ENCODE data around the gene ABCD4. TPM values are rescaled to one million over a fixed set of nuclear protein-coding genes. Genes with fewer than 3 reads are reported as not detected.

The ABCD4 gene
- total RNA-seq, 1 experiment from 2014 or later: 11.1 TPM

- Histone ChIP-seq H3K27me3 (replicated peaks) (0 out of 2 replicates have a peak, but pooled peaks cover 3% of the 10 kb centered on the region), H3K36me3 (no peaks in the 10 kb centered on the region), H3K9me3 (replicated peaks) (no peaks in the 10 kb centered on the region)
These were observed 22.7 kb upstream of the ABCD4 start for GRCh38 chr14:74325446-74325845.

DNA sequence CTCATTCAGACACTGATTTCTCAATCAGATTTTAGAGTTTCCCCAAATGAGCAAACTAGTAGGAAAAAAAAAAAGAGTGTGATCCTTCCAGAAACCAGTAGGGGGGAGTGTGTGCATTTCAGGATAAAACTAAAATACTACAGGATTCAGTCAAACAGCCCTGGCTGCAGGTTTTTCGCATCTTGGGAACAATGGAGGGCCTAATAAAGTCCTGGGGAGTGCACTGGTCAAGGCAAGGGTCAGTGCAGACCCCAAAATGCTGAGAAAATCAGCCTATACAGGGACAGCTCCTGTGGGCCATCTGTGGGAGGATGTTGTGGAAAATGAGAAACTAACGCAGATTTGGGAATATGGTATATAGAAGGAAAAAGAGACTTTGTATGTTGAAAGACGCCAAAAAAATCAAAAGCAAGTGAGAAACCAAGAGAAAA, 22.2 kb upstream of the ABCD4 start:
- no peak overlapping the region for H3K4me3 ChIP-seq
- peak in 1 of 2 experiments; percentile 12 for DNase-seq (ENCODE audit: low read depth in 1 of 2, low spot score in 2 of 2)
- no peaks in the 10 kb centered on the region for H3K4me1 ChIP-seq (replicated peaks)
- H3K27ac ChIP-seq: no peak overlapping the region
- no peaks in the 10 kb centered on the region for H3K36me3 ChIP-seq
- H3K27me3 ChIP-seq (replicated peaks): 0 out of 2 replicates have a peak, but pooled peaks cover 3% of the 10 kb centered on the region
- no peaks in the 10 kb centered on the region for H3K9me3 ChIP-seq (replicated peaks)

More at GRCh38 chr14:74325446-74325845, 22.7 kb upstream of the ABCD4 start:
- H3K4me1 ChIP-seq (replicated peaks): no peaks in the 10 kb centered on the region
- H3K27ac ChIP-seq: no peak overlapping the region
- no peak overlapping the region for H3K4me3 ChIP-seq
- no peak for DNase-seq (ENCODE audit: low read depth in 1 of 2, low spot score in 2 of 2)

DNA sequence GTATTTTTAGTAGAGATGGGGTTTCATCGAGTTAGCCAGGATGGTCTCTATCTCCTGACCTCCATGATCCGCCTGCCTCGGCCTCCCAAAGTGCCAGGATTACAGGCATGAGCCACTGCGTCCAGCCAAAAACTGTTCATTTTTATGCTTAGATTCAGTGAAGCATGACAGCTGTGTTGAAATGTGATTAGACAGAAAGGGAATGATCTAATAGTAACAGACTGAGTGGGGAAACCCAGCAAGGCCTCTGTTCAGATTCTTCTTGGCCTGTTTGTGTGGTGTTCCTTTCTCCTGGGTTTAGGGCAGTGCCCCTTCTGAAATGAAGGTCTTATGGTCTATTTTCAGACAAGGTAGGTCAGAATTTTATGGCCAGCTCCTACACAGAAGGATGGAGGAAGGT, 11.8 kb upstream of the ABCD4 start:
- no peak overlapping the region for H3K4me3 ChIP-seq
- H3K9me3 ChIP-seq (replicated peaks): no peaks in the 10 kb centered on the region
- H3K27me3 ChIP-seq (replicated peaks): no peaks in the 10 kb centered on the region
- no peaks in the 10 kb centered on the region for H3K4me1 ChIP-seq (replicated peaks)
- H3K36me3 ChIP-seq: no peaks in the 10 kb centered on the region
- no peak overlapping the region for H3K27ac ChIP-seq
- DNase-seq (ENCODE audit: low read depth in 1 of 2, low spot score in 2 of 2): no peak

DNA sequence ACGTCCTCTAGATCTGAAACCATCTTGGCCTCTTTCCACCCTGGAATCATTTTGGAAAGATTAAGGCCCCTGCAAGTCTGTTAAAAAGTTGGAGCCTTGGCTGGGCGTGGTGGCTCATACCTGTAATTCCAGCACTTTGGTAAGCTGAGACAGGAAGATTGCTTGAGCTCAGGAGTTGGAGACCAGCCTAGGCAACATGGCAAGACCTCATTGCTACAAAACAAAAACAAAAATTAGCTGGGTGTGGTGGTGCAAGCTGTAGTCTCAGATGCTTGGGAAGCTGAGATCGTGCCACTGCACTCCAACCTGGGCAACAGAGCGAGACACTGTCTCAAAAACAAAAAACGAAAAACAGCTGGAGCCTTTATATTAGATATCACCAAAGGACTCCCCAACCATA, 10.9 kb upstream of the ABCD4 start:
- Histone ChIP-seq H3K27me3 (replicated peaks) (no peaks in the 10 kb centered on the region), H3K27ac (no peak overlapping the region), H3K4me1 (replicated peaks) (no peaks in the 10 kb centered on the region), H3K4me3 (no peak overlapping the region), H3K9me3 (replicated peaks) (no peaks in the 10 kb centered on the region), H3K36me3 (no peaks in the 10 kb centered on the region)
- DNase-seq (ENCODE audit: low read depth in 1 of 2, low spot score in 2 of 2): no peak

- Histone ChIP-seq H3K9me3 (replicated peaks) (no peaks in the 10 kb centered on the region), H3K27ac (no peak overlapping the region), H3K4me1 (replicated peaks) (no peaks in the 10 kb centered on the region), H3K4me3 (no peak overlapping the region), H3K27me3 (replicated peaks) (no peaks in the 10 kb centered on the region), H3K36me3 (no peaks in the 10 kb centered on the region)
- DNase-seq (ENCODE audit: low read depth in 1 of 2, low spot score in 2 of 2): no peak
These were observed 9.4 kb upstream of the ABCD4 start for GRCh38 chr14:74312161-74312560.

DNA sequence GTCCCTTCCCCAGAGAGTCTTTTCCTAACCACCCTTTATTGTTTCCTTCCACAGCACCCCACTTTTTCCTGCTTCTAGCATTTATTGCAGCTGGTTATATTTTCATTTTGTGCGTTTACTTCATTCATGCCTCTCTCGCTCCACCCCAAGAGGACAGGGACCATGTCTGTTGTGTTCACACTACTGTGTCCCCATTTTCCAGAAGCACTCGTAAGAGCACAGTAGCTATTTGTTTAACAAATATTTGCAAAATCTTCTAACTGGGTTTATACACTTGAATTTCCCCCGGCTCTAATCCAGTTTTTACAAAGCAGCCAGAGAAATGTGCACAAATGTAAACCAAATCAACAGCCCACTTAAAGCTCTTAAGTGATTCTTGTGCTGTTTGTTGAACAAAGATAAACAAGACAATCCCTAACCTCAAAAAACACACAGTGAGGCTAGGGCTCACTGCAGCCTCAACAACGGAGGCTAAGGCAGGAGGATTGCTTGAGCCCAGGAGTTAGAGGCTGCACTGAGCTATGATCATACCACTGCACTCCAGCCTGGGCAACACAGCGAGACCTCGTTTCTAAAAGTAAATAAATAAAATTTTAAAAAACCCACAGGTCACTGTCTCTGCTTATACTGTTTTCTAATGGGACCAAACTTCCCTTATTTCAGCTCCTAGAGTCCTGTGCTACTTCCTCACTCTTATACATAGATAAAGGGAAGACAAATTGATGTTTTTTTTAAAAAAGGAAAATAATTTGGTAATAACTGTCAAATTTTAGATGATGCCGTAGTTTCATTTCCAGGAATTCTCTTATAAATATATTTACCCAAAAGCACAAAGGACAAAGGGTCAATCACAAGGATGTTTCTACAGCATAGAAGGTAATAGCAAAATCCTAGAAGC, 6.6 kb upstream of the ABCD4 start:
- Histone ChIP-seq H3K36me3 (no peaks in the 10 kb centered on the region), H3K4me3 (no peak overlapping the region), H3K4me1 (replicated peaks) (no peaks in the 10 kb centered on the region), H3K9me3 (replicated peaks) (no peaks in the 10 kb centered on the region), H3K27me3 (replicated peaks) (no peaks in the 10 kb centered on the region), H3K27ac (no peak overlapping the region)
- DNase-seq (ENCODE audit: low read depth in 1 of 2, low spot score in 2 of 2): no peak

GRCh38 chr14:74308695-74309094, 6.0 kb upstream of the ABCD4 start:
- H3K27me3 ChIP-seq (replicated peaks): no peaks in the 10 kb centered on the region
- H3K4me3 ChIP-seq: no peak overlapping the region
- H3K4me1 ChIP-seq (replicated peaks): no peaks in the 10 kb centered on the region
- no peaks in the 10 kb centered on the region for H3K9me3 ChIP-seq (replicated peaks)
- no peak for DNase-seq (ENCODE audit: low read depth in 1 of 2, low spot score in 2 of 2)
- no peak overlapping the region for H3K27ac ChIP-seq
- H3K36me3 ChIP-seq: no peaks in the 10 kb centered on the region

DNA sequence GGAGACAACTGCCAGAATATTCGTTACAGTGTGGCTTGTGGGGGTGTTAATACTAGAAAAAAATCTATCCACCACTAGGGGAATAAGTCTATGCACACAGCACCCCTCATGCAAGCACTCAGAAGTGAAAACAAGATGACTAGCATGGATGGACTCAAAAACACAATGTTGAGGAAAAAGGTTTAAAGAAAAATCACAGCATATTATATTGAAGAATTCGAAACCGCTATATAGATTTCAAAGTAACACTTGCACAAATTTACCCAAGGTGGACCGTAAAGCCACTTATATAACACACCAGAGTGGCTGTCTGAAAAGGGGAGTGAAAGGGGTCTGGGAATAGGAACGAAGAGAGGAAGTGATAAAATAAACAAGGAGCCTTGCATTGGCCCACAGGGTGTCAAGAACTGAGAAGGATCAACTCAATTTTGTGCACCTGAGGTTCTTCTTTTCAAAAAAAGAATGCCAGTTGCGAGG, 544 bp downstream of the ABCD4 start:
- Histone ChIP-seq H3K27me3 (replicated peaks) (no peaks in the 10 kb centered on the region), H3K4me3 (peak overlapping the region; percentile 74), H3K4me1 (replicated peaks) (peaks cover 8% of the 10 kb centered on the region), H3K27ac (no peak overlapping the region; the same call in 1 of the 2 replicates), H3K9me3 (replicated peaks) (no peaks in the 10 kb centered on the region), H3K36me3 (peaks cover 25% of the 10 kb centered on the region; the same call in 1 of the 2 replicates)
- DNase-seq (ENCODE audit: low read depth in 1 of 2, low spot score in 2 of 2): peak in 1 of 2 experiments; percentile 35

GRCh38 chr14:74301594-74302151, 1.1 kb downstream of the ABCD4 start:
- peak in 1 of 2 experiments; percentile 4 for DNase-seq (ENCODE audit: low read depth in 1 of 2, low spot score in 2 of 2)
- Histone ChIP-seq H3K4me1 (replicated peaks) (peaks cover 8% of the 10 kb centered on the region), H3K27ac (no peak overlapping the region)

DNA sequence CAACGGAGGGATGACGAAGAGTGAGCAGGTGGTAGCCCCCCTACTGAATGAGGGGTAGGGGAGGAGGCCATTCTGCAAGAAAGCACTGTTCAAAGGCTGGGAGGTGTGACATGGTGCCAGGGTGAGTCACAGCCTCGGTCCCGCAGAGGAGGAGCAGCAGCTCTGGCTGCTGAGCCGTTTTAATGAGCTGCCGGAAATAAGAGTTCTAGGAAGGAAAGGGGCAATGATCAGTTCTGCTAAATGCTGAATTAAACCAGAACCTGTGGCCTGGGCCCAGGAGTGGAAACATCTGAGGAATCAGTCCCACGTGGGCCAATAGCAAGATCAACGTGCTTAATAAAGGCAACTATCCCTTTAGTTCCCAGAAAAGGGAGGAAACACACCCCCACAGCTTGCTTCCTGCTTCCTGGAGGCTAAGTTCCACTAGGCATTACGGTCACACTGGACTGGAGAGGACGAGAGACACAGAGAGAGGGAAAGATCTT, 3.6 kb downstream of the ABCD4 start:
- H3K9me3 ChIP-seq (replicated peaks): no peaks in the 10 kb centered on the region
- H3K36me3 ChIP-seq: peaks cover 43% of the 10 kb centered on the region
- H3K4me1 ChIP-seq (replicated peaks): peaks cover 8% of the 10 kb centered on the region
- no peak overlapping the region for H3K4me3 ChIP-seq
- no peak overlapping the region for H3K27ac ChIP-seq
- no peak for DNase-seq (ENCODE audit: low read depth in 1 of 2, low spot score in 2 of 2)
- no peaks in the 10 kb centered on the region for H3K27me3 ChIP-seq (replicated peaks)

More at GRCh38 chr14:74301594-74302151, 1.1 kb downstream of the ABCD4 start:
- peaks cover 29% of the 10 kb centered on the region; the same call in 1 of the 2 replicates for H3K36me3 ChIP-seq
- H3K27me3 ChIP-seq (replicated peaks): no peaks in the 10 kb centered on the region
- peak overlapping the region; percentile 74 for H3K4me3 ChIP-seq
- H3K9me3 ChIP-seq (replicated peaks): no peaks in the 10 kb centered on the region

DNA sequence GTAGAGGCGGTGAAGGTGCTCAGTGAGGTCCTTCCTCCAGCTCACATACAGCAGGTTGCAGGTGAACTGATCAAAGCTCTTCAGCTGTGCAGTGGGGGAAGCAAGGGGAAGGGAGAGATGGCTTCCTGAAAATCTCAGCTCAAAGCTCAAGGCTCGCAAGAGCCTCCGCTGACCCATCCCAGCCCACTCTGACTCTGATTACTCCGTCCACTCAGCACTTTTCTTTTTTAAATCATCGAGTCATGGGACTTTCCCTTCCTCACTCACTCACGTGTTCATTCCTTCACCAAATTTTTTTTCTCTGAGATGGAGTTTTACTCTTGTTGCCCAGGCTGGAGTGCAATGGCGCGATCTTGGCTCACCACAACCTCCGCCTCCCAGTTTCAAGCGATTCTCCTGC, 4.7 kb downstream of the ABCD4 start:
- H3K27me3 ChIP-seq (replicated peaks): no peaks in the 10 kb centered on the region
- H3K4me3 ChIP-seq: no peak overlapping the region
- no peaks in the 10 kb centered on the region for H3K9me3 ChIP-seq (replicated peaks)
- peaks cover 3% of the 10 kb centered on the region; the same call in 1 of the 2 replicates for H3K4me1 ChIP-seq (replicated peaks)
- H3K36me3 ChIP-seq: peaks cover 46% of the 10 kb centered on the region
- no peak for DNase-seq (ENCODE audit: low read depth in 1 of 2, low spot score in 2 of 2)
- no peak overlapping the region for H3K27ac ChIP-seq

- H3K27me3 ChIP-seq (replicated peaks): no peaks in the 10 kb centered on the region
- no peak overlapping the region for H3K27ac ChIP-seq
- no peak for DNase-seq (ENCODE audit: low read depth in 1 of 2, low spot score in 2 of 2)
- H3K36me3 ChIP-seq: peaks cover 58% of the 10 kb centered on the region
- no peak overlapping the region for H3K4me3 ChIP-seq
- H3K9me3 ChIP-seq (replicated peaks): no peaks in the 10 kb centered on the region
- no peaks in the 10 kb centered on the region for H3K4me1 ChIP-seq (replicated peaks)
These were observed 6.7 kb downstream of the ABCD4 start for GRCh38 chr14:74296037-74296467.

- no peak overlapping the region for H3K4me3 ChIP-seq
- H3K9me3 ChIP-seq (replicated peaks): no peaks in the 10 kb centered on the region
- no peaks in the 10 kb centered on the region for H3K27me3 ChIP-seq (replicated peaks)
- peaks cover 60% of the 10 kb centered on the region for H3K36me3 ChIP-seq
- H3K4me1 ChIP-seq (replicated peaks): no peaks in the 10 kb centered on the region
- no peak overlapping the region for H3K27ac ChIP-seq
- DNase-seq (ENCODE audit: low read depth in 1 of 2, low spot score in 2 of 2): no peak
These were observed 9.1 kb downstream of the ABCD4 start for GRCh38 chr14:74293606-74294005.

DNA sequence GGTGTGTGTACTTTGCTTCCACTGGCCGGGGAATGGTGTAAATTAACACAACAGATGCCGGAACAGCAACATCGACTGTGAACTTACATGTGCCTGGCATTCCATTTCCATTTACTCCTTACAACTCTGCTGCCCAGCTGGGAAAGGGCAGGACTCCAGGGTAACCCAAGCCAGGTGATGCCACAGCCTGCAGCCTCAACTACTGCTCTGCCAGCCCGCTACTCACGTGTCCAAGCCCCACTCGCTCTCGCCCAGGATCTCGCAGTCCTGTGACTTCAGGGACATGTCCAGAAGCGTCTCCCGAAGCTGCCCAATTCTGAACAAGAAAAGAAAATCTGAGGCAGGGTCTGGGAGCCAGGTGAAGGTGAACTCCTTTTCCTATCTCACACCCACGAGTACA, 10.7 kb downstream of the ABCD4 start:
- no peaks in the 10 kb centered on the region for H3K9me3 ChIP-seq (replicated peaks)
- no peak overlapping the region for H3K4me3 ChIP-seq
- peaks cover 50% of the 10 kb centered on the region for H3K36me3 ChIP-seq
- no peaks in the 10 kb centered on the region for H3K4me1 ChIP-seq (replicated peaks)
- H3K27me3 ChIP-seq (replicated peaks): no peaks in the 10 kb centered on the region
- no peak for DNase-seq (ENCODE audit: low read depth in 1 of 2, low spot score in 2 of 2)
- H3K27ac ChIP-seq: no peak overlapping the region

Data from SJSA1 (cell line).